ENCODE measurements around the gene RPS6KB1. TPM values are rescaled to one million over a fixed set of nuclear protein-coding genes. Genes with fewer than 3 reads are reported as not detected.
"Not testable (repeated sequence)": the region's sequence is repeated elsewhere in the genome, so short reads cannot be mapped to it uniquely, and the experiment has no call there.

RPS6KB1 gene
- total and polyA plus RNA-seq, 2 donors (not counting 1 experiment from before 2014, with no cell fraction given), result 15.6 to 69.7 TPM

- no CpG with 5 or more reads among the region's 7 CpGs for WGBS (ENCODE audit: insufficient coverage)
- Histone ChIP-seq H3K4me1 (ENCODE audit: control insufficient read depth in 2 of 2, insufficient read depth in 2 of 2, low read length in 2 of 2) (peaks cover 42 to 54% of the 10 kb centered on the region in 2 donors), H3K27ac (ENCODE audit: low read length in 2 of 2) (peak overlapping the region in 1 of 2 donors; percentile 43), H3K27me3 (replicated peaks in 1 of 4; ENCODE audit: control extremely low read depth in 1 of 4, control insufficient read depth in 3 of 4, insufficient read depth in 4 of 4, low read length in 3 of 4) (no peaks in the 10 kb centered on the region), H3K36me3 (replicated peaks in 1 of 2; ENCODE audit: control extremely low read depth in 1 of 2, control insufficient read depth in 1 of 2, extremely low read depth in 1 of 2, insufficient read depth in 2 of 2, low read length in 1 of 2) (no peaks in the 10 kb centered on the region), H3K4me3 (ENCODE audit: control extremely low read depth in 1 of 5, extremely low read depth in 1 of 5, insufficient read depth in 1 of 5, low read depth in 2 of 5, low read length in 4 of 5) (no peak overlapping the region), H3K9me3 (ENCODE audit: control extremely low read depth in 1 of 3, control insufficient read depth in 2 of 3, insufficient read depth in 1 of 3, low read length in 2 of 3) (no peaks in the 10 kb centered on the region), H3K4me2 (replicated peaks; ENCODE audit: low read depth, low read length, poor library complexity, severe bottlenecking) (peak overlapping the region; percentile 57), H2AFZ (ENCODE audit: insufficient read depth, low read depth, low read length, poor library complexity, severe bottlenecking) (peak overlapping the region; percentile 18), H4K20me1 (ENCODE audit: control insufficient read depth, insufficient read depth, low read length, poor library complexity, severe bottlenecking) (no peaks in the 10 kb centered on the region), H3K9ac (ENCODE audit: low read length) (peak overlapping the region; percentile 50), H3K79me2 (ENCODE audit: control insufficient read depth, insufficient read depth, low read length) (no peaks in the 10 kb centered on the region)
- peak overlapping the region; percentile 64 for H3K4me3 Mint-ChIP-seq
- ChIA-PET CTCF (interaction anchor here (1.6 to 3.2 kb wide), 4 partner anchors 10 to 62 kb away, joined by 3 to 15 read pairs (median 10); partner anchors contain the start of genes RPS6KB1 and TUBD1), POLR2A (interaction anchor here (0.7 to 3.1 kb wide), 3 partner anchors 10 to 61 kb away, joined by 3 to 24 read pairs (median 3); no protein-coding TSS in a partner anchor)
- H3K4me1 Mint-ChIP-seq, result peaks cover 51% of the 10 kb centered on the region
- intact Hi-C loops (cut with micrococcal nuclease), result loop anchor here (10.0 kb wide), 1 partner anchor 224 kb away; no protein-coding TSS in a partner anchor
- H3K9me3 Mint-ChIP-seq (ENCODE audit: insufficient read depth), result no peaks in the 10 kb centered on the region
- peak overlapping the region; percentile 72 for H3K27ac Mint-ChIP-seq
- H3K27me3 Mint-ChIP-seq, result no peaks in the 10 kb centered on the region
- TF ChIP-seq EZH2 (IDR thresholded peaks at IDR 0.05; ENCODE audit: borderline replicate concordance, insufficient read depth, low read depth, low read length, poor library complexity, severe bottlenecking) (no peak), CTCF (IDR thresholded peaks at IDR 0.05) (no peak)
- DNase-seq, result peak; percentile 55
- peak; percentile 49 for ATAC-seq (ENCODE audit: low read depth)
Observed at GRCh38 chr17:59848778-59849177, 44.1 kb upstream of the RPS6KB1 start.

- peaks cover 39 to 50% of the 10 kb centered on the region in 2 donors for H3K4me1 ChIP-seq (ENCODE audit: control insufficient read depth in 2 of 2, insufficient read depth in 2 of 2, low read length in 2 of 2)
- H3K79me2 ChIP-seq (ENCODE audit: control insufficient read depth, insufficient read depth, low read length); H3K27me3 Mint-ChIP-seq; ATAC-seq (ENCODE audit: low read depth); intact Hi-C loops (cut with micrococcal nuclease); H3K9ac ChIP-seq (ENCODE audit: low read length); H3K27ac Mint-ChIP-seq; DNase-seq; H2AFZ ChIP-seq (ENCODE audit: insufficient read depth, low read depth, low read length, poor library complexity, severe bottlenecking); H3K4me2 ChIP-seq (replicated peaks; ENCODE audit: low read depth, low read length, poor library complexity, severe bottlenecking); H3K9me3 ChIP-seq (ENCODE audit: control extremely low read depth in 1 of 3, control insufficient read depth in 2 of 3, insufficient read depth in 1 of 3, low read length in 2 of 3); H3K36me3 ChIP-seq (replicated peaks in 1 of 2; ENCODE audit: control extremely low read depth in 1 of 2, control insufficient read depth in 1 of 2, extremely low read depth in 1 of 2, insufficient read depth in 2 of 2, low read length in 1 of 2); H4K20me1 ChIP-seq (ENCODE audit: control insufficient read depth, insufficient read depth, low read length, poor library complexity, severe bottlenecking); H3K27ac ChIP-seq (ENCODE audit: low read length in 2 of 2); H3K9me3 Mint-ChIP-seq (ENCODE audit: insufficient read depth); H3K4me3 ChIP-seq (ENCODE audit: control extremely low read depth in 1 of 5, extremely low read depth in 1 of 5, insufficient read depth in 1 of 5, low read depth in 2 of 5, low read length in 4 of 5); H3K4me3 Mint-ChIP-seq; H3K27me3 ChIP-seq (replicated peaks in 1 of 4; ENCODE audit: control extremely low read depth in 1 of 4, control insufficient read depth in 3 of 4, insufficient read depth in 4 of 4, low read length in 3 of 4): not testable (repeated sequence)
- H3K4me1 Mint-ChIP-seq, result peaks cover 45% of the 10 kb centered on the region
- CTCF ChIA-PET, result interaction anchor here (0.6 to 4.0 kb wide), 5 partner anchors 12 to 80 kb away, joined by 3 to 22 read pairs (median 8); no protein-coding TSS in a partner anchor
- WGBS (ENCODE audit: insufficient coverage), result 98% methylated on average over 11 of the region's 15 CpGs
- POLR2A ChIA-PET, result interaction anchor here (0.6 to 0.8 kb wide), 4 partner anchors 13 to 1977 kb away, joined by 3 to 8 read pairs (median 4); no protein-coding TSS in a partner anchor
Observed at GRCh38 chr17:59850311-59850710, 42.6 kb upstream of the RPS6KB1 start.

All from B cell (primary cell).